Measurements from ENCODE around the gene SULT1A2.

GRCh38 chr16:28567292-28567691 is 29.6 kb downstream of the SULT1A2 start:
- TF ChIP-seq POLR2AphosphoS5 (IDR thresholded peaks at IDR 0.05; ENCODE audit: insufficient read depth in 1 of 2, low read depth in 1 of 2) = no peak
- no peak for TF ChIP-seq CTCF (IDR thresholded peaks at IDR 0.05)

Data from vagina (tissue), 2 donors.